HEK293 (cell line): ENCODE results near the gene BCDIN3D.

Experiments used
- CTCF ChIA-PET: fragments of 350-600 bp; formaldehyde crosslinking; extraction: SDS; loops from one replicate; lab custom pipeline; 2021; ENCODE audit warnings: antibody characterized with exemption; lab: Yijun Ruan, JAX
- POLR2A ChIA-PET: fragments of 300-600 bp; formaldehyde crosslinking; extraction: SDS; loops from one replicate; lab custom pipeline; 2020; ENCODE audit warnings: antibody characterized with exemption, inconsistent platforms; lab: Yijun Ruan, JAX
- H3K27ac ChIP-seq: fragments of 200-500 bp; sonication (Bioruptor generic); 2 replicates; pipeline ENCODE4 v1.5.1; 2014; ENCODE audit warnings: low read depth, low read length, control low read depth, inconsistent platforms; ENCODE audit errors: extremely low read depth
- H3K36me3 ChIP-seq, 2 experiments: fragments of 200-500 bp in 1 of 2; sonication (Bioruptor generic) in 1 of 2; 1 replicate in 1 of 2; 2 replicates in 1 of 2; pipeline ENCODE4 v1.5.1; 2014 to 2017; ENCODE audit warnings: inconsistent platforms in 2 of 2, low read length in 2 of 2; ENCODE audit not compliant: control insufficient read depth in 2 of 2, insufficient read depth in 1 of 2
- H3K4me1 ChIP-seq: fragments of 200-500 bp; sonication (Bioruptor generic); 2 replicates; pipeline ENCODE4 v1.5.1; 2014; ENCODE audit warnings: mild to moderate bottlenecking, low read length, inconsistent platforms; ENCODE audit not compliant: control insufficient read depth, insufficient read depth
- H3K4me3 ChIP-seq: 2 replicates; pipeline ENCODE4 v1.5.1; 2011; ENCODE audit warnings: low read depth, mild to moderate bottlenecking, control low read depth, low read length, moderate library complexity
- H3K9me3 ChIP-seq: fragments of 200-500 bp; sonication (Bioruptor generic); 2 replicates; pipeline ENCODE4 v1.5.1; 2014; ENCODE audit warnings: low read depth, low read length, inconsistent platforms; ENCODE audit not compliant: control insufficient read depth, insufficient read depth
- GLIS1 ChIP-seq: fragments of 450-650 bp; formaldehyde crosslinking; IDR thresholded peaks from 2 replicates; pipeline ENCODE4 v1.5.1; 2016; ENCODE audit warnings: missing biosample characterization, missing genetic modification characterization
- HIC1 ChIP-seq: fragments of 450-650 bp; formaldehyde crosslinking; IDR thresholded peaks from 2 replicates; pipeline ENCODE4 v1.5.1; 2016; ENCODE audit warnings: missing biosample characterization, missing genetic modification characterization
- SP7 ChIP-seq: fragments of 450-650 bp; formaldehyde crosslinking; IDR thresholded peaks from 2 replicates; pipeline ENCODE4 v1.5.1; 2016; ENCODE audit warnings: missing biosample characterization, missing genetic modification characterization
- ZFHX2 ChIP-seq: fragments of 450-650 bp; formaldehyde crosslinking; conservative IDR thresholded peaks from 2 replicates; pipeline ENCODE4 v1.5.1; 2016; ENCODE audit warnings: missing biosample characterization, missing genetic modification characterization
- ZIC2 ChIP-seq: fragments of 450-650 bp; formaldehyde crosslinking; IDR thresholded peaks from 2 replicates; pipeline ENCODE4 v1.5.1; 2016; ENCODE audit warnings: missing biosample characterization, missing genetic modification characterization
- ZNF121 ChIP-seq: fragments of 450-650 bp; formaldehyde crosslinking; IDR thresholded peaks from 2 replicates; pipeline ENCODE4 v1.5.1; 2016; ENCODE audit warnings: missing biosample characterization, missing genetic modification characterization
- ZNF169 ChIP-seq: fragments of 450-650 bp; formaldehyde crosslinking; IDR thresholded peaks from 2 replicates; pipeline ENCODE4 v1.5.1; 2016; ENCODE audit warnings: missing biosample characterization, missing genetic modification characterization
- ZNF184 ChIP-seq: fragments of 450-650 bp; IDR thresholded peaks from 2 replicates; pipeline ENCODE4 v1.5.1; 2018; ENCODE audit warnings: missing biosample characterization, mild to moderate bottlenecking, missing genetic modification characterization
- ZNF394 ChIP-seq: fragments of 450-650 bp; formaldehyde crosslinking; IDR thresholded peaks from 2 replicates; pipeline ENCODE4 v1.5.1; 2016; ENCODE audit warnings: missing biosample characterization, missing genetic modification characterization, mild to moderate bottlenecking, moderate library complexity, borderline replicate concordance
- ZNF558 ChIP-seq: fragments of 450-650 bp; formaldehyde crosslinking; IDR thresholded peaks from 2 replicates; pipeline ENCODE4 v1.5.1; 2016; ENCODE audit warnings: missing biosample characterization, missing genetic modification characterization
- ZNF610 ChIP-seq: fragments of 450-650 bp; formaldehyde crosslinking; IDR thresholded peaks from 2 replicates; pipeline ENCODE4 v1.5.1; 2016; ENCODE audit warnings: missing biosample characterization, missing genetic modification characterization, borderline replicate concordance
- ZNF791 ChIP-seq: fragments of 450-650 bp; formaldehyde crosslinking; IDR thresholded peaks from 2 replicates; pipeline ENCODE4 v1.5.1; 2016; ENCODE audit warnings: missing biosample characterization, missing genetic modification characterization
- TF ChIP-seq, protein P1 (sequence below): fragments of 450-650 bp; formaldehyde crosslinking; IDR thresholded peaks from 2 replicates; pipeline ENCODE4 v1.5.1; 2016; ENCODE audit warnings: missing biosample characterization, missing genetic modification characterization

BCDIN3D gene

GRCh38 chr12:49792976-49793580, 49.8 kb downstream of the BCDIN3D start:
- H3K9me3 ChIP-seq = no peaks in the 10 kb centered on the region
- H3K27ac ChIP-seq = no peak overlapping the region
- H3K4me1 ChIP-seq = no peaks in the 10 kb centered on the region
- CTCF ChIA-PET = interaction anchor here (0.6 kb wide), 1 partner anchor 527 kb away, joined by 4 read pairs; no protein-coding TSS in a partner anchor
- no peak for TF ChIP-seq ZNF121 (tag by site-specific recombination)
- no peak for TF ChIP-seq ZNF169 (tag by site-specific recombination)
- no peak for TF ChIP-seq ZNF184 (tag by site-specific recombination)
- no peak for TF ChIP-seq ZIC2 (tag by site-specific recombination)
- no peak for TF ChIP-seq ZNF558 (tag by site-specific recombination)
- peak; percentile 96 for TF ChIP-seq HIC1 (tag by site-specific recombination)
- TF ChIP-seq SP7 (tag by site-specific recombination) = no peak
- TF ChIP-seq, protein P1, sequence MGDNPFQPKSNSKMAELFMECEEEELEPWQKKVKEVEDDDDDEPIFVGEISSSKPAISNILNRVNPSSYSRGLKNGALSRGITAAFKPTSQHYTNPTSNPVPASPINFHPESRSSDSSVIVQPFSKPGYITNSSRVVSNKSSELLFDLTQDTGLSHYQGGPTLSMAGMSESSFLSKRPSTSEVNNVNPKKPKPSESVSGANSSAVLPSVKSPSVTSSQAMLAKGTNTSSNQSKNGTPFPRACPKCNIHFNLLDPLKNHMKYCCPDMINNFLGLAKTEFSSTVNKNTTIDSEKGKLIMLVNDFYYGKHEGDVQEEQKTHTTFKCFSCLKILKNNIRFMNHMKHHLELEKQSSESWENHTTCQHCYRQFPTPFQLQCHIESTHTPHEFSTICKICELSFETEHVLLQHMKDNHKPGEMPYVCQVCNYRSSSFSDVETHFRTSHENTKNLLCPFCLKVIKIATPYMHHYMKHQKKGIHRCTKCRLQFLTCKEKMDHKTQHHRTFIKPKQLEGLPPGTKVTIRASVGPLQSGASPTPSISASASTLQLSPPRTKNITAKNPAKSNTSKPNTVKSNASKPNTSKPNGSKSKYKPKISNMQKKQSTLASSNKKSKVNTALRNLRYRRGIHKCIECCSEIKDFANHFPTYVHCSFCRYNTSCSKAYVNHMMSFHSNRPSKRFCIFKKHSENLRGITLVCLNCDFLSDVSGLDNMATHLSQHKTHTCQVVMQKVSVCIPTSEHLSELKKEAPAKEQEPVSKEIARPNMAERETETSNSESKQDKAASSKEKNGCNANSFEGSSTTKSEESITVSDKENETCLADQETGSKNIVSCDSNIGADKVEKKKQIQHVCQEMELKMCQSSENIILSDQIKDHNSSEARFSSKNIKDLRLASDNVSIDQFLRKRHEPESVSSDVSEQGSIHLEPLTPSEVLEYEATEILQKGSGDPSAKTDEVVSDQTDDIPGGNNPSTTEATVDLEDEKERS = no peak
- TF ChIP-seq ZNF394 (tag by site-specific recombination) = no peak
- peaks cover 0 to 75% of the 10 kb centered on the region in 2 experiments; a peak in 2 of 3 replicates for H3K36me3 ChIP-seq
- no peak overlapping the region for H3K4me3 ChIP-seq
- POLR2A ChIA-PET = no interaction called here

- POLR2A ChIA-PET = no interaction called here
- Histone ChIP-seq H3K36me3 (peaks cover 0 to 68% of the 10 kb centered on the region in 2 experiments; a peak in 2 of 3 replicates), H3K4me1 (no peaks in the 10 kb centered on the region)
- CTCF ChIA-PET = interaction anchor here (0.6 kb wide), 1 partner anchor 526 kb away, joined by 4 read pairs; no protein-coding TSS in a partner anchor
- TF ChIP-seq ZNF610 (tag by site-specific recombination) (no peak), ZFHX2 (tag by site-specific recombination) (0 out of 2 replicates have a peak, but pooled peaks have one; percentile 5)
- TF ChIP-seq, all 188 proteins: peak for 1
- Histone ChIP-seq H3K9me3 (no peaks in the 10 kb centered on the region), H3K27ac (no peak overlapping the region), H3K4me3 (no peak overlapping the region)
These were observed 50.5 kb downstream of the BCDIN3D start for GRCh38 chr12:49792181-49792970.

DNA sequence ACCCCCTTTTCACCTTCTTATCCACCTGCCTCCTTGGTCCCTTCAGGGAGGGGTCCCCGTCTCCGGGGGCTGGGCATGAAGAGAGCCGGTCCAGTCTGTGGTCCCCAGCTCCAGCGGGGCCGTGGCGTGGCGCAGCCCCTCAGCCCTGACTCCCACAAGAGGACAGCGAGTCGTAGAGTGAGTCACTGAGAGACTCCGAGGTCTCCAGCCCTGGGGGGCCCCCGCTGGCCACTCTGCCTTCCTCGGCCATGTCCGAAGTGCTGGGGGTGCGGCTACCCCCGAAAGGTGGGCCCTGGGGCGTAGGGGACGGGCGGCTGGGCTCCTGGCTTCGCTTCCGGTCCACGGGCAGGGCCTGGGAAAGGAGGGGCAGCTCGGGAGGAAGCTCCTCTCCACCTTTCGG, 51.2 kb downstream of the BCDIN3D start:
- no peak overlapping the region for H3K27ac ChIP-seq
- H3K36me3 ChIP-seq = peaks cover 0 to 61% of the 10 kb centered on the region in 2 experiments; a peak in 2 of 3 replicates
- no peak for TF ChIP-seq ZNF791
- peak; percentile 17; the same call in 1 of the 2 replicates for TF ChIP-seq GLIS1 (tag by site-specific recombination)
- TF ChIP-seq, all 188 proteins: peak for 1
- Histone ChIP-seq H3K9me3 (no peaks in the 10 kb centered on the region), H3K4me3 (no peak overlapping the region), H3K4me1 (no peaks in the 10 kb centered on the region)
- ChIA-PET CTCF (no interaction called here), POLR2A (interaction anchor here (1.0 kb wide), 1 partner anchor 50 kb away, joined by 3 read pairs; the partner anchor contains the start of gene TMBIM6)
